Measurements from ENCODE around the gene HP. TPM values are rescaled to one million over a fixed set of nuclear protein-coding genes. Genes with fewer than 3 reads are reported as not detected.

Gene HP
- total RNA-seq, 1 donor from 2014 or later: not detected

GRCh38 chr16:72021043-72021442 lies 33.3 kb upstream of the HP start:
- H3K9me3 Mint-ChIP-seq (ENCODE audit: unreplicated experiment): no peaks in the 10 kb centered on the region
- H3K27me3 Mint-ChIP-seq (ENCODE audit: unreplicated experiment): peaks cover 3% of the 10 kb centered on the region
- TF ChIP-seq CTCF (IDR thresholded peaks at IDR 0.05; ENCODE audit: unreplicated experiment): peak; percentile 74
- no peak overlapping the region for H3K27ac Mint-ChIP-seq (ENCODE audit: unreplicated experiment)
- peaks cover 21% of the 10 kb centered on the region for H3K36me3 Mint-ChIP-seq (ENCODE audit: low read depth, unreplicated experiment)
- no peak overlapping the region for H3K4me3 Mint-ChIP-seq (ENCODE audit: unreplicated experiment)
- H3K4me1 Mint-ChIP-seq (ENCODE audit: unreplicated experiment): no peaks in the 10 kb centered on the region
- DNase-seq (ENCODE audit: low spot score): peak; percentile 68

GRCh38 chr16:72022127-72022526 lies 32.2 kb upstream of the HP start:
- Mint-ChIP-seq H3K9me3 (ENCODE audit: unreplicated experiment) (no peaks in the 10 kb centered on the region), H3K4me1 (ENCODE audit: unreplicated experiment) (no peaks in the 10 kb centered on the region), H3K27ac (ENCODE audit: unreplicated experiment) (no peak overlapping the region), H3K4me3 (ENCODE audit: unreplicated experiment) (no peak overlapping the region), H3K36me3 (ENCODE audit: low read depth, unreplicated experiment) (peaks cover 21% of the 10 kb centered on the region), H3K27me3 (ENCODE audit: unreplicated experiment) (no peaks in the 10 kb centered on the region)
- no peak for DNase-seq (ENCODE audit: low spot score)
- no peak for TF ChIP-seq CTCF (IDR thresholded peaks at IDR 0.05; ENCODE audit: unreplicated experiment)

GRCh38 chr16:72023962-72024361 lies 30.3 kb upstream of the HP start:
- Mint-ChIP-seq H3K27ac (ENCODE audit: unreplicated experiment) (no peak overlapping the region), H3K9me3 (ENCODE audit: unreplicated experiment) (no peaks in the 10 kb centered on the region), H3K27me3 (ENCODE audit: unreplicated experiment) (no peaks in the 10 kb centered on the region), H3K4me1 (ENCODE audit: unreplicated experiment) (no peaks in the 10 kb centered on the region), H3K36me3 (ENCODE audit: low read depth, unreplicated experiment) (peaks cover 18% of the 10 kb centered on the region), H3K4me3 (ENCODE audit: unreplicated experiment) (no peak overlapping the region)
- DNase-seq (ENCODE audit: low spot score): no peak
- TF ChIP-seq CTCF (IDR thresholded peaks at IDR 0.05; ENCODE audit: unreplicated experiment): no peak

GRCh38 chr16:72024862-72025382 lies 29.4 kb upstream of the HP start:
- Mint-ChIP-seq H3K27ac (ENCODE audit: unreplicated experiment) (no peak overlapping the region), H3K36me3 (ENCODE audit: low read depth, unreplicated experiment) (peaks cover 14% of the 10 kb centered on the region), H3K4me3 (ENCODE audit: unreplicated experiment) (no peak overlapping the region), H3K4me1 (ENCODE audit: unreplicated experiment) (no peaks in the 10 kb centered on the region), H3K9me3 (ENCODE audit: unreplicated experiment) (no peaks in the 10 kb centered on the region), H3K27me3 (ENCODE audit: unreplicated experiment) (no peaks in the 10 kb centered on the region)
- TF ChIP-seq CTCF (IDR thresholded peaks at IDR 0.05; ENCODE audit: unreplicated experiment): no peak
- no peak for DNase-seq (ENCODE audit: low spot score)

- H3K27me3 Mint-ChIP-seq (ENCODE audit: unreplicated experiment): no peaks in the 10 kb centered on the region
- no peaks in the 10 kb centered on the region for H3K4me1 Mint-ChIP-seq (ENCODE audit: unreplicated experiment)
- H3K9me3 Mint-ChIP-seq (ENCODE audit: unreplicated experiment): no peaks in the 10 kb centered on the region
- H3K4me3 Mint-ChIP-seq (ENCODE audit: unreplicated experiment): no peak overlapping the region
- TF ChIP-seq CTCF (IDR thresholded peaks at IDR 0.05; ENCODE audit: unreplicated experiment): no peak
- H3K27ac Mint-ChIP-seq (ENCODE audit: unreplicated experiment): no peak overlapping the region
- no peak for DNase-seq (ENCODE audit: low spot score)
- peaks cover 14% of the 10 kb centered on the region for H3K36me3 Mint-ChIP-seq (ENCODE audit: low read depth, unreplicated experiment)
These were observed 28.7 kb upstream of the HP start for GRCh38 chr16:72025404-72026114.
